Esophagus squamous epithelium (tissue), 4 donors: ENCODE measurements around the gene SLC30A3.

ENCODE experiments used
- POLR2A ChIP-seq, 4 donors: fragments of 450-650 bp; IDR thresholded peaks; one replicate each; pipeline ENCODE4 v1.6.1; 2017; ENCODE audit warnings: antibody characterized with exemption in 4 of 4, mild to moderate bottlenecking in 4 of 4, moderate library complexity in 3 of 4
- TF ChIP-seq, protein P1 (sequence below), 6 experiments: fragments of 450-650 bp in 4 of 6; fragments of 200-600 bp in 2 of 6; sonication (generic) in 2 of 6; IDR thresholded peaks; one replicate each; pipeline ENCODE4 v1.5.1; 2016 to 2019; ENCODE audit warnings: antibody characterized with exemption in 6 of 6, mild to moderate bottlenecking in 4 of 6, moderate library complexity in 4 of 6

GRCh38 chr2:27227501-27227900, 35.3 kb downstream of the SLC30A3 start:
- TF ChIP-seq, protein P1, sequence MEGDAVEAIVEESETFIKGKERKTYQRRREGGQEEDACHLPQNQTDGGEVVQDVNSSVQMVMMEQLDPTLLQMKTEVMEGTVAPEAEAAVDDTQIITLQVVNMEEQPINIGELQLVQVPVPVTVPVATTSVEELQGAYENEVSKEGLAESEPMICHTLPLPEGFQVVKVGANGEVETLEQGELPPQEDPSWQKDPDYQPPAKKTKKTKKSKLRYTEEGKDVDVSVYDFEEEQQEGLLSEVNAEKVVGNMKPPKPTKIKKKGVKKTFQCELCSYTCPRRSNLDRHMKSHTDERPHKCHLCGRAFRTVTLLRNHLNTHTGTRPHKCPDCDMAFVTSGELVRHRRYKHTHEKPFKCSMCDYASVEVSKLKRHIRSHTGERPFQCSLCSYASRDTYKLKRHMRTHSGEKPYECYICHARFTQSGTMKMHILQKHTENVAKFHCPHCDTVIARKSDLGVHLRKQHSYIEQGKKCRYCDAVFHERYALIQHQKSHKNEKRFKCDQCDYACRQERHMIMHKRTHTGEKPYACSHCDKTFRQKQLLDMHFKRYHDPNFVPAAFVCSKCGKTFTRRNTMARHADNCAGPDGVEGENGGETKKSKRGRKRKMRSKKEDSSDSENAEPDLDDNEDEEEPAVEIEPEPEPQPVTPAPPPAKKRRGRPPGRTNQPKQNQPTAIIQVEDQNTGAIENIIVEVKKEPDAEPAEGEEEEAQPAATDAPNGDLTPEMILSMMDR (IDR thresholded peaks at IDR 0.05): no peak
- no peak for TF ChIP-seq POLR2A (IDR thresholded peaks at IDR 0.05)
